Hair follicular keratinocyte (primary cell): ENCODE measurements around the gene RALGAPA2. TPM values are rescaled to one million over a fixed set of nuclear protein-coding genes. Genes with fewer than 3 reads are reported as not detected.

Experiments
- total RNA-seq: library from RNA; depleted of rRNA; stranded (reverse); fragments of >200 nt; gene quantifications from 2 replicates; pipeline ENCODE4 v1.2.3, GENCODE V29; 2015

The RALGAPA2 gene
- total RNA-seq = 4.2 TPM in 2 replicates

DNA sequence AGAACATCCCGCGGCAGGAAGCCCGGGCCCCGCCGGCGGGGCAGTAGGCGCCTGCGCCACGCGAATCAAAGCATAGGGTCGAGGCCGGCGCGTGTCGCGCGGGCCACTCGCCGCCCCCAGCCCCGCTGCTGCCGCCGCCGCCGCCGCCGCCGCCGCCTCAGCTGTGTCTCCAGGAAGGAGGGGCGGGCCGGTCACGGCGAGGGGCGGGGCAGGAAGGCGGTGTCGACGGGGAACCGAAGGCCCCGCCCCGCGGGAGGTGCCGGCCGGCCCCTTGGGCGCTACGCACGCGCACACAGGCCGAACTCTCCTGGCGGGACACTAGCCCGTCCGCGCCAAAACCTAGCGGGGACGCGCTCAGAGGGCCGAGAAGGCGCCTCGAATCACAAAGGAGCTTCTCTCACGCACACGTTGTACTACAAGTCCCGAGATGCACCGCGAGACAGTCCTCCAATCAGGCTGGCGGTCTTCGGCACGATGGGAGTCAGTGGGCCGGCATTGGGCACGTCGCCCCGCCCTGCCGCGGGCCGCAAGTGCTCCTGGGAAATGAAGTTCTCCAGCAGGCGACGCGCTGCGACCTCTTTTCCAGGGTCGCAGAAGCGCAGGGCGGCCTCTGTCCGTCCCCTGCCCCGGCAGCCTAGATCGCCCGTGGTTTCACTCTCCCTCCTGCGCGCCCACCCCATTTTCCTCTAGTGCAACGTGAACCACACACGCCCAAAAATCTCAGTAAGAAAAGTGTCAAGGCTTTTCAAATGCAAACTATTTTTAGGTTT is at the start of gene RALGAPA2:
Gene RALGAPA2 (minus strand): TSS at position 171 of the 770 bp plus-strand sequence. CDS start 164 bp downstream, at position 7.

DNA sequence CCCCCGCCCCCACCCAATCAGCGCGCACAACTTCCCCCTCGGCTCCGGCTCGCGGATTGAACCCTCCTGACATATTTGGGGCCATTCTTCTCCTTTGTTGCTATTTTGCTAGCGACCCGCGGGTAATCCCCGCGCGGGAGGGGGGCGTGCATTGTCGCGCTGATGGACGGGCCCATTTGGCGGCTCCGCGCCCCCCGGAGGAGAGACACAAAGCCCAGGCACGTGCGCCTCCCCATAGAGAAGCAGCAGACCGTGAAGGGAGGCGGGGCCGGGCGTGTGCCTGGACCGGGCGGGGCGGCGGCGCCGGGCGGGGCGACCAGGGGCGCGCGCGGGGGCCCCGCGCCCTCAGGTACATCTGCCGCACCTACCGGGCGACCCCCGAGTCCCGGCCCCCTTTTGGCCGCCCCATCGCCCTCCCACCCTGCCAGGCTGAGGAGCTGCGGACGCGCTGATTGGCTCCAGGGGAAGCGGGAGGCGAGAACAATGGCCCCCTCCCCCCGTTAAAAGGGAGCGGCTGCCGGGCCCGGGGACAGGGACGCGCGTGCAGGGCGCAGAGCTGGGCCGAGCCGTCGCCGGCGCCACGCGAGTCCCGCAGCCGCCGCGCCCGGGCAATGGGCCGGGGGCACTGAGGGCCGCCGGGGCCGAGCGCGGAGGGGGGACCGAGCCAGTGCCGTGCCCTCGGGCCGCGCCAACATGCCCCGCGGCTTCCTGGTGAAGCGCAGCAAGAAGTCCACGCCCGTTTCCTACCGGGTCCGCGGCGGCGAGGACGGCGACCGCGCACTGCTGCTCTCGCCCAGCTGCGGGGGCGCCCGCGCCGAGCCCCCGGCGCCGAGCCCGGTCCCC is 344.6 kb downstream of the RALGAPA2 start, which contains the start of gene INSM1:
Gene INSM1 (plus strand): TSS at position 530 of the 843 bp plus-strand sequence. CDS start 164 bp downstream, at position 694.

